HepG2 (cell line): Measurements from ENCODE around the gene PTCRA. TPM values are rescaled to one million over a fixed set of nuclear protein-coding genes. Genes with fewer than 3 reads are reported as not detected.
A peak's percentile ranks its signal among the peaks of the same experiment; 100 is the strongest.

Source experiments
- ARNT2 ChIP-seq: sonication (generic); formaldehyde crosslinking; IDR thresholded peaks from 2 replicates; pipeline ENCODE4 v1.8.0; 2022; ENCODE audit warnings: mild to moderate bottlenecking, low read depth, missing genetic modification reagents, moderate library complexity
- ARNTL ChIP-seq: sonication (generic); formaldehyde crosslinking; IDR thresholded peaks from 2 replicates; pipeline ENCODE4 v1.4.0; 2020; ENCODE audit warnings: mild to moderate bottlenecking, missing genetic modification reagents
- HDAC1 ChIP-seq: sonication (generic); formaldehyde crosslinking; IDR thresholded peaks from 2 replicates; pipeline ENCODE4 v1.5.1; 2020; ENCODE audit warnings: mild to moderate bottlenecking, missing genetic modification reagents
- HNF4A ChIP-seq: sonication (generic); formaldehyde crosslinking; IDR thresholded peaks from 2 replicates; pipeline ENCODE4 v1.4.0; 2020; ENCODE audit warnings: missing genetic modification reagents
- KAT2B ChIP-seq: fragments of 150-350 bp; IDR thresholded peaks from 2 replicates; pipeline ENCODE4 v1.6.1; 2014; ENCODE audit warnings: low read depth, low read length, borderline replicate concordance
- SRY ChIP-seq: sonication (generic); formaldehyde crosslinking; IDR thresholded peaks from 2 replicates; pipeline ENCODE4 v1.8.0; 2022; ENCODE audit warnings: mild to moderate bottlenecking, missing genetic modification reagents
- TOE1 ChIP-seq: sonication (generic); formaldehyde crosslinking; IDR thresholded peaks from 2 replicates; pipeline ENCODE4 v1.4.0; 2020; ENCODE audit warnings: mild to moderate bottlenecking, missing genetic modification reagents
- ZNF501 ChIP-seq: sonication (generic); formaldehyde crosslinking; IDR thresholded peaks from 2 replicates; pipeline ENCODE4 v1.5.1; 2020; ENCODE audit warnings: mild to moderate bottlenecking, moderate library complexity, missing genetic modification reagents
- polyA plus RNA-seq, 8 experiments: library from polyadenylated mRNA; depleted of rRNA in 3 of 8; stranded (reverse) in 7 of 8; unstranded in 1 of 8; fragments of >200 nt; fragmentation: Illumina TruSeq in 4 of 8; extraction: Trizol in 4 of 8; gene quantifications; 2 replicates each; pipeline versions ENCODE4 v1.2.1 to v1.2.3, GENCODE V29; 2011 to 2016; ENCODE audit warnings: low read depth in 4 of 8, missing spikeins in 1 of 8, mixed read lengths in 1 of 8; ENCODE audit not compliant: insufficient read depth in 1 of 8
- total RNA-seq, 5 experiments: library from RNA; depleted of rRNA; stranded (reverse); fragments of >200 nt; fragmentation: Illumina TruSeq; extraction: Trizol; gene quantifications; 2 replicates each; pipeline ENCODE4 v1.2.3, GENCODE V29; 2016; ENCODE audit warnings: low read depth in 1 of 5
- TF ChIP-seq, protein P1 (sequence below): sonication (generic); formaldehyde crosslinking; IDR thresholded peaks from 2 replicates; pipeline ENCODE4 v1.4.0; 2020; ENCODE audit warnings: mild to moderate bottlenecking, missing genetic modification reagents
- TF ChIP-seq, protein P2 (sequence below): sonication (generic); formaldehyde crosslinking; IDR thresholded peaks from 2 replicates; pipeline ENCODE4 v1.8.1; 2023; ENCODE audit warnings: mild to moderate bottlenecking, inconsistent platforms, moderate library complexity, missing genetic modification reagents, borderline replicate concordance
- TF ChIP-seq, protein P3 (sequence below): sonication (generic); formaldehyde crosslinking; IDR thresholded peaks from 2 replicates; pipeline ENCODE4 v1.8.1; 2023; ENCODE audit warnings: mild to moderate bottlenecking, missing genetic modification reagents
- TF ChIP-seq, protein P4 (sequence below): sonication (generic); formaldehyde crosslinking; IDR thresholded peaks from 2 replicates; pipeline ENCODE4 v1.5.0; 2020; ENCODE audit warnings: mild to moderate bottlenecking, low read depth, missing genetic modification reagents, borderline replicate concordance

Gene PTCRA
- total and polyA plus RNA-seq, 2 of the 13 experiments (the other 11 are each of a cell fraction or from before 2014, with no cell fraction given): not detected

DNA sequence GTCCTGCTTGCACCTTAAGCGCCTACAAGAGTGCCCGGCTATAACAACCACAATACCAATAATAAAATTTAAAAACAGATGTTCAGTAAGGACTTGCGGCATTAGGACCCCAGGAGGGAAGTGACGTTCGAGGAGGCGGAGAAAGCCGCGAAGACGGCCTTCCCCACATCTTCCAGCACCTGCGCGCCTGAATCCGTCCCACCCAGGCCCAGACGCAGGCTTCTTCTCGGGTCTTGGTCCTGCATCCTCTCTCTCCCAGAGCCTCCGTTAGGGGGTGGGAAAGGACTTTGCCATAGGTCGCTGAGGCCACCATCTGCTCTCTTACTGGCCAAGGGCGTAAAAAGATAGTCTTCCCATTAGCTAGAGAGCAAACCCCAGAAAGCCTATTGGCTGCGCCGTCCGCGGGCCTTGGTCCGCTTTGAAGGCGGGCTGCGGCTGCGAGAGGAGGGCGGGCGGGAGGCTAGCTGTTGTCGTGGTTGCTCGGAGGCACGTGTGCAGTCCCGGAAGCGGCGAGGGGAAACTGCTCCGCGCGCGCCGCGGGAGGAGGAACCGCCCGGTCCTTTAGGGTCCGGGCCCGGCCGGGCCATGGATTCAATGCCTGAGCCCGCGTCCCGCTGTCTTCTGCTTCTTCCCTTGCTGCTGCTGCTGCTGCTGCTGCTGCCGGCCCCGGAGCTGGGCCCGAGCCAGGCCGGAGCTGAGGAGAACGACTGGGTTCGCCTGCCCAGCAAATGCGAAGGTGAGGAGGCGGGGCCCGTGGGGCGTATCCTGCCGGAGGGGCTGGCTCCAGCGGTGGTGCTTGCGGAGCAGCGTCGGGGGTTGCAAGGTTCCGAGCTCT lies 13.3 kb downstream of the PTCRA start, which contains the start of gene CNPY3 (continued):
- TF ChIP-seq HNF4A (CRISPR knock-in tag): peak; percentile 23; the same call in 1 of the 2 replicates
- TF ChIP-seq, protein P1, sequence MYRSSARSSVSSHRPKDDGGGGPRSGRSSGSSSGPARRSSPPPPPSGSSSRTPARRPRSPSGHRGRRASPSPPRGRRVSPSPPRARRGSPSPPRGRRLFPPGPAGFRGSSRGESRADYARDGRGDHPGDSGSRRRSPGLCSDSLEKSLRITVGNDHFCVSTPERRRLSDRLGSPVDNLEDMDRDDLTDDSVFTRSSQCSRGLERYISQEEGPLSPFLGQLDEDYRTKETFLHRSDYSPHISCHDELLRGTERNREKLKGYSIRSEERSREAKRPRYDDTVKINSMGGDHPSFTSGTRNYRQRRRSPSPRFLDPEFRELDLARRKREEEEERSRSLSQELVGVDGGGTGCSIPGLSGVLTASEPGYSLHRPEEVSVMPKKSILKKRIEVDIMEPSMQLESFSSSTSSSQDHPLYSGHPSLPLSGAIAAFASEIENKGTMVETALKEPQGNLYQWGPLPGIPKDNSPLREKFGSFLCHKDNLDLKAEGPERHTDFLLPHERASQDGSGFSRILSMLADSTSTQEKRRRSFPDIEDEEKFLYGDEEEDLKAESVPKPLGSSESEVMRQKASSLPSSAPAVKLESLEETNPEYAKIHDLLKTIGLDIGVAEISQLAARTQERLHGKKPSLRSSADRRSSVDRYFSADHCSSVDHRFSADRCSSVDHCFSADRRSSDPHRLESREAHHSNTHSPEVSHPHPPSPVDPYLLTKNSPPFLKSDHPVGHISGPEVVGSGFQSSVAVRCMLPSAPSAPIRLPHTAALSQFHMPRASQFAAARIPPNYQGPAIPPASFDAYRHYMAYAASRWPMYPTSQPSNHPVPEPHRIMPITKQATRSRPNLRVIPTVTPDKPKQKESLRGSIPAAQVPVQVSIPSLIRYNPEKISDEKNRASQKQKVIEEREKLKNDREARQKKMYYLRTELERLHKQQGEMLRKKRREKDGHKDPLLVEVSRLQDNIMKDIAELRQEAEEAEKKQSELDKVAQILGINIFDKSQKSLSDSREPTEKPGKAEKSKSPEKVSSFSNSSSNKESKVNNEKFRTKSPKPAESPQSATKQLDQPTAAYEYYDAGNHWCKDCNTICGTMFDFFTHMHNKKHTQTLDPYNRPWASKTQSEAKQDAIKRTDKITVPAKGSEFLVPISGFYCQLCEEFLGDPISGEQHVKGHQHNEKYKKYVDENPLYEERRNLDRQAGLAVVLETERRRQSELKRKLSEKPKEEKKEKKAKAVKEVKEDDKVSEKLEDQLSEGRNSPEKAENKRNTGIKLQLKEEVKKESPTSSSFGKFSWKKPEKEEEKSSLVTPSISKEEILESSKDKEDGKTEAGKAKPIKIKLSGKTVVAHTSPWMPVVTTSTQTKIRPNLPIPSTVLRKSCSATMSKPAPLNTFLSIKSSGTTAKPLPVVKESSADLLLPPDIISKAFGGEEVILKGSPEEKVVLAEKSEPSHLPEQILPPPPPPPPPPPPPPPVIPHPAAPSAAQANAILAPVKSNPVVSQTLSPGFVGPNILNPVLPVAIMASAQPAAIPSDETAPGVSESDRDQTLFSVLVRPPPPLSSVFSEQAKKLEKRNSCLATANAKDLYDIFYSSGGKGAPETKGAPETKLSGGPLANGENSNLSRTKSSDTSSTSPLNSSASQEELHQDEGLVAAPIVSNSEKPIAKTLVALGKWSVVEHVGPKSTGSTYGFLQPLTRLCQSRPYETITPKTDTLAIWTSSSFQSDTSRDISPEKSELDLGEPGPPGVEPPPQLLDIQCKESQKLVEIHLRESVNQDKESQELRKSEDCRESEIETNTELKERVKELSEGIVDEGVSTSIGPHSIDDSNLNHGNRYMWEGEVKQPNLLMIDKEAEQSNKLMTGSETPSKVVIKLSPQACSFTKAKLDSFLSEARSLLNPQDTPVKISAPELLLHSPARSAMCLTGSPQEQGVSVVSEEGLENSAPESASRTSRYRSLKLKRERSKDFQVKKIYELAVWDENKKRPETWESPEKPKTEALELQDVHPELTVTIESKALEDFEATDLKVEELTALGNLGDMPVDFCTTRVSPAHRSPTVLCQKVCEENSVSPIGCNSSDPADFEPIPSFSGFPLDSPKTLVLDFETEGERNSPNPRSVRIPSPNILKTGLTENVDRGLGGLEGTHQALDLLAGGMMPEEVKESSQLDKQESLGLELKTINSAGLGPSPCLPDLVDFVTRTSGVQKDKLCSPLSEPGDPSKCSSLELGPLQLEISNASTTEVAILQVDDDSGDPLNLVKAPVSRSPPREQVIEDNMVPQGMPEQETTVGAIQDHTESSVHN (CRISPR knock-in tag): peak; percentile 76; the same call in 1 of the 2 replicates
- peak; percentile 98 for TF ChIP-seq ARNTL (CRISPR knock-in tag)
- peak; percentile 88; the same call in 1 of the 2 replicates for TF ChIP-seq TOE1 (CRISPR knock-in tag)
- TF ChIP-seq ARNT2 (CRISPR knock-in tag): peak; percentile 100
- TF ChIP-seq HDAC1 (CRISPR knock-in tag): peak; percentile 96
- no peak for TF ChIP-seq KAT2B
- TF ChIP-seq, protein P2, sequence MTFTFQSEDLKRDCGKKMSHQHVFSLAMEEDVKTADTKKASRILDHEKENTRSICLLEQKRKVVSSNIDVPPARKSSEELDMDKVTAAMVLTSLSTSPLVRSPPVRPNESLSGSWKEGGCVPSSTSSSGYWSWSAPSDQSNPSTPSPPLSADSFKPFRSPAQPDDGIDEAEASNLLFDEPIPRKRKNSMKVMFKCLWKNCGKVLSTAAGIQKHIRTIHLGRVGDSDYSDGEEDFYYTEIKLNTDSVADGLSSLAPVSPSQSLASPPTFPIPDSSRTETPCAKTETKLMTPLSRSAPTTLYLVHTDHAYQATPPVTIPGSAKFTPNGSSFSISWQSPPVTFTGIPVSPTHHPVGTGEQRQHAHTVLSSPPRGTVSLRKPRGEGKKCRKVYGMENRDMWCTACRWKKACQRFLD (CRISPR knock-in tag): peak; percentile 98
- peak; percentile 99 for TF ChIP-seq ZNF501 (CRISPR knock-in tag)
- TF ChIP-seq, protein P3, sequence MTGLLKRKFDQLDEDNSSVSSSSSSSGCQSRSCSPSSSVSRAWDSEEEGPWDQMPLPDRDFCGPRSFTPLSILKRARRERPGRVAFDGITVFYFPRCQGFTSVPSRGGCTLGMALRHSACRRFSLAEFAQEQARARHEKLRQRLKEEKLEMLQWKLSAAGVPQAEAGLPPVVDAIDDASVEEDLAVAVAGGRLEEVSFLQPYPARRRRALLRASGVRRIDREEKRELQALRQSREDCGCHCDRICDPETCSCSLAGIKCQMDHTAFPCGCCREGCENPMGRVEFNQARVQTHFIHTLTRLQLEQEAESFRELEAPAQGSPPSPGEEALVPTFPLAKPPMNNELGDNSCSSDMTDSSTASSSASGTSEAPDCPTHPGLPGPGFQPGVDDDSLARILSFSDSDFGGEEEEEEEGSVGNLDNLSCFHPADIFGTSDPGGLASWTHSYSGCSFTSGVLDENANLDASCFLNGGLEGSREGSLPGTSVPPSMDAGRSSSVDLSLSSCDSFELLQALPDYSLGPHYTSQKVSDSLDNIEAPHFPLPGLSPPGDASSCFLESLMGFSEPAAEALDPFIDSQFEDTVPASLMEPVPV (CRISPR knock-in tag): peak; percentile 99
- TF ChIP-seq SRY (CRISPR knock-in tag): peak; percentile 93
- TF ChIP-seq, protein P4, sequence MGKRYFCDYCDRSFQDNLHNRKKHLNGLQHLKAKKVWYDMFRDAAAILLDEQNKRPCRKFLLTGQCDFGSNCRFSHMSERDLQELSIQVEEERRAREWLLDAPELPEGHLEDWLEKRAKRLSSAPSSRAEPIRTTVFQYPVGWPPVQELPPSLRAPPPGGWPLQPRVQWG (CRISPR knock-in tag): no peak
